ENCODE results near the gene CNPY1. TPM values are rescaled to one million over a fixed set of nuclear protein-coding genes. Genes with fewer than 3 reads are reported as not detected.
"Not testable (repeated sequence)": the region's sequence is repeated elsewhere in the genome, so short reads cannot be mapped to it uniquely, and the experiment has no call there.

Gene CNPY1
- under 1 TPM in 1 of 3 donors, not detected in 2; 0.29 TPM for total RNA-seq

DNA sequence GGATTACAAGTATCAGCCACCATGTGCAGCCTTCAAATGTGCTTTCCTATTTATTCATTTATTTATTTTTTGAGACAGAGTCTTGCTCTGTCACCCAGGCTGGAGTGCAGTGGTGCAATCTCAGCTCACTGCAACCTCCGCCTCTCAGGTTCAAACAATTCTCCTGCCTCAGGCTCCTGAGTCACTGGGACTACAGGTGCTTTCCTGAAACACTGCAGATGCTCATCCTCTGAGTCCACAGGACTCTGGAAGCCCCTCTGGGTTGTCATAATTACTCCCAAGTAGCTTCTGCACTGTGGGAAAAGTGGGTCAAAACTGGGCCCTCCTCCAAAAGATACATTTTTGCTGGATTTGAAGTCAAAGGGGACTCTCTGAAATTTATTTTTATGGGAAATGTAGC, at the start of gene CNPY1:
Gene CNPY1, minus strand, starts transcription at position 111 of the 400 bp plus-strand sequence. CDS start 630 bp downstream, outside the sequence.
- H3K4me1 ChIP-seq; DNase-seq (ENCODE audit: low spot score in 2 of 2); H3K27ac ChIP-seq; intact Hi-C loops (cut with DNase I; ENCODE audit: low total_unique reads); H3K4me3 ChIP-seq; H3K9me3 ChIP-seq; H3K36me3 ChIP-seq: not testable (repeated sequence)
- H3K27me3 ChIP-seq: peaks cover 0 to 13% of the 10 kb centered on the region in 2 donors

DNA sequence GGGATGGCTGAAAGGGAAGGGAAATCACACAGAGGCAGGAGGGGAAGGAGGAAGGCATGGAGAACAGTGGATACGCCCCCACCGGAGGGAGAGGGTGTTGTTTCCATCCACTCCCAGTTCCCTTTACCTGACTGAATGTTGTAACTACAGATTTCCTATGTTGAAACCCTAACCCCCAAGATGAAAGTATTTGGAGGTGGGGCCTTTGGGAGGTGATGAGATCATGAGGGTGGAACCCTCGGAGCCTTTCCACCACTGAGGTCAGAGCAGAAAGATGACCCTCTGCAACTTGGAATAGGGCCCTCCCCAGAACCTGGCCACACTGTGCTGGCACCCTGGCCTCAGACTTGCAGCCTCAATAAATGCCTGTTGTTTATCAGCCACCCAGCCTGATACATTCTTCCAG, 48.6 kb upstream of the CNPY1 start:
- intact Hi-C loops (cut with DNase I; ENCODE audit: low total_unique reads): no loop called here
- Histone ChIP-seq H3K4me3 (no peak overlapping the region), H3K9me3 (no peaks in the 10 kb centered on the region), H3K27ac (no peak overlapping the region), H3K27me3 (peaks cover 0 to 4% of the 10 kb centered on the region in 2 donors), H3K4me1 (no peaks in the 10 kb centered on the region), H3K36me3 (no peaks in the 10 kb centered on the region)
- TF ChIP-seq POLR2A (IDR thresholded peaks at IDR 0.05) (no peak), POLR2AphosphoS5 (IDR thresholded peaks at IDR 0.05) (no peak)
- TF ChIP-seq, protein P1, sequence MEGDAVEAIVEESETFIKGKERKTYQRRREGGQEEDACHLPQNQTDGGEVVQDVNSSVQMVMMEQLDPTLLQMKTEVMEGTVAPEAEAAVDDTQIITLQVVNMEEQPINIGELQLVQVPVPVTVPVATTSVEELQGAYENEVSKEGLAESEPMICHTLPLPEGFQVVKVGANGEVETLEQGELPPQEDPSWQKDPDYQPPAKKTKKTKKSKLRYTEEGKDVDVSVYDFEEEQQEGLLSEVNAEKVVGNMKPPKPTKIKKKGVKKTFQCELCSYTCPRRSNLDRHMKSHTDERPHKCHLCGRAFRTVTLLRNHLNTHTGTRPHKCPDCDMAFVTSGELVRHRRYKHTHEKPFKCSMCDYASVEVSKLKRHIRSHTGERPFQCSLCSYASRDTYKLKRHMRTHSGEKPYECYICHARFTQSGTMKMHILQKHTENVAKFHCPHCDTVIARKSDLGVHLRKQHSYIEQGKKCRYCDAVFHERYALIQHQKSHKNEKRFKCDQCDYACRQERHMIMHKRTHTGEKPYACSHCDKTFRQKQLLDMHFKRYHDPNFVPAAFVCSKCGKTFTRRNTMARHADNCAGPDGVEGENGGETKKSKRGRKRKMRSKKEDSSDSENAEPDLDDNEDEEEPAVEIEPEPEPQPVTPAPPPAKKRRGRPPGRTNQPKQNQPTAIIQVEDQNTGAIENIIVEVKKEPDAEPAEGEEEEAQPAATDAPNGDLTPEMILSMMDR (IDR thresholded peaks at IDR 0.05): no peak
- DNase-seq (ENCODE audit: low spot score in 2 of 2): no peak

GRCh38 chr7:155594163-155594732, 47.9 kb upstream of the CNPY1 start:
- Histone ChIP-seq H3K27ac (no peak overlapping the region), H3K4me1 (no peaks in the 10 kb centered on the region), H3K27me3 (peaks cover 0 to 4% of the 10 kb centered on the region in 2 donors), H3K4me3 (no peak overlapping the region), H3K9me3 (no peaks in the 10 kb centered on the region), H3K36me3 (no peaks in the 10 kb centered on the region)
- intact Hi-C loops (cut with DNase I; ENCODE audit: low total_unique reads): no loop called here
- no peak for DNase-seq (ENCODE audit: low spot score in 2 of 2)
- TF ChIP-seq POLR2A (IDR thresholded peaks at IDR 0.05) (no peak), POLR2AphosphoS5 (IDR thresholded peaks at IDR 0.05) (no peak)
- TF ChIP-seq, protein P1 (IDR thresholded peaks at IDR 0.05): no peak

DNA sequence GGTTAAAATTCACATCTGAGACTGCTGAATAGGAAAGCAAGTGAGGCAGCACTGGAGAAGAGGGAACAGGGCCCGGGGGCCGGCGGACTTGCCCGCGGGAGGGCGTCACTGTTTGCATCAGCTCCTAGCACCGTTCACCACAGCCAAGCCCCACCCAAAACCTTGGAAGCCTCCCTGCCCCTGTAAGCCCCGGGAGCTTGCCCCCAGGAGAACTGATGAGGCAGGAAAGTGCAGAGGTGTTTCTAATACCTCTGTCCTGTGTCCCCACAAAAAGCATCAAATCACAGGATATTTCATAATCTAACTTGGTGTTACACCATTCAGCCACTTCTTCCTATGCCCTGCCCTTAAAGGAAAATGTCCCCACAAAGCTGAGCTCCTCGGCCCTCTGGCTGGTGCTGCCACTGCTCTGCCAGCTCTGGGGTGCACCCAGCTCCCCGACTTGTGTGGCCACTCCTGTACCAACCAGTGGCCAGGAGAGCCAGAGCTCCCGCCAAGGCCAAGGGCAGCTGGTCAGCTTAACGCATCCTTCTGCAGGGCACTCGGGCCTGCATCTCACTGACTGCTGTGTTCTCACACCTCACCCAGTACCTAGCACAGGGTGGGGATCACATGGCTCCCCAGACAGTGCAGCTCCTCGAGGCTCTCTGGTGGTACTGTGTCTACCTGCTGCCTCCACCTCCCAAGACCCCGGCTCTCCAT, 47.3 kb upstream of the CNPY1 start:
- TF ChIP-seq POLR2AphosphoS5 (IDR thresholded peaks at IDR 0.05) (no peak), POLR2A (IDR thresholded peaks at IDR 0.05) (no peak)
- TF ChIP-seq, protein P1 (IDR thresholded peaks at IDR 0.05): no peak
- intact Hi-C loops (cut with DNase I; ENCODE audit: low total_unique reads): no loop called here
- Histone ChIP-seq H3K36me3 (no peaks in the 10 kb centered on the region), H3K27me3 (no peaks in the 10 kb centered on the region), H3K9me3 (no peaks in the 10 kb centered on the region), H3K4me1 (no peaks in the 10 kb centered on the region), H3K27ac (no peak overlapping the region), H3K4me3 (no peak overlapping the region)
- DNase-seq (ENCODE audit: low spot score in 2 of 2): no peak

DNA sequence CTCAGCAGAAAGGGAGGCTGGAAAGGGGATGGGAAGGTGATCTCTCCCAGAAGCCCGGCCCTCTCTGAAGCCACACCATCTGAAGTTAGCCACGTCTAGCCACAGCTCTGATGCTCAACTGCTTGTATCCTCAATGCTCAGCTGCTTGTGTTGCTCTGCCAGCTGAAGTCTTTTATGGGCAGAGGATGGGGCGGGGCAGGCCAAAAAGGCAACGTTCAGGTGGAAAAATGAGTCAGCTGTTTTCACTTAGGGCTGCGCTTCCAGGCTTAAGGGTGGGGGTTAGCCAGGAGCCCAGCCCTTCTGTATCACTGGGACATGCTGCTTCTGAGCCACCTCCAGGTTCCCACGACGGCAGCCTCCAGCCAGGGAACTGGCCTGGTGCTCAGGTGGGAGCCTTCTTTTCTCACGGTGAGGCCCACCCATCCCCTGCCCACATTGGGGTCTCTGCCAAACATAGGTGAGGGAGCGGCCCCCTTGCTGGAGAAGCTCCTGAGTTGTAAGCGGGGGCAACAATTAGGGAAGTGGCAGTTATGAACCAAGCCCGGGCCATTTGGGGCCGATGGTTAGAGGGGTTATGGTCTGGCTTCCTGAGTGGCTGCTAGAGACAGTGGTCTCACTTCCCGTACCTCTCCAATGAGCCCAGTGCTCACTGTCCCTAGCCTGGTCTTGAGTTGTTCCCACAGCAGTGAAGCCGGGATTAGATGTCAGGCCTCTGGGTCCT, 44.9 kb upstream of the CNPY1 start:
- Histone ChIP-seq H3K4me1 (no peaks in the 10 kb centered on the region), H3K27me3 (no peaks in the 10 kb centered on the region), H3K36me3 (no peaks in the 10 kb centered on the region), H3K27ac (no peak overlapping the region), H3K4me3 (no peak overlapping the region), H3K9me3 (no peaks in the 10 kb centered on the region)
- TF ChIP-seq POLR2AphosphoS5 (IDR thresholded peaks at IDR 0.05) (no peak), POLR2A (IDR thresholded peaks at IDR 0.05) (no peak)
- TF ChIP-seq, protein P1 (IDR thresholded peaks at IDR 0.05): no peak
- intact Hi-C loops (cut with DNase I; ENCODE audit: low total_unique reads): no loop called here
- no peak for DNase-seq (ENCODE audit: low spot score in 2 of 2)

Measured in breast epithelium (tissue), 4 donors.